IMR-90 (cell line): ENCODE measurements around the gene OSBPL9. TPM values are rescaled to one million over a fixed set of nuclear protein-coding genes. Genes with fewer than 3 reads are reported as not detected.

Experiments used
- ATAC-seq: fragments of 200-7000 bp; cut with Tn5 transposase; 2 replicates; pipeline ENCODE4 v1.9.1; 2020; ENCODE audit warnings: low read depth, mild to moderate bottlenecking, moderate library complexity
- BruUV-seq: library from RNA; stranded (reverse); fragments of 400-500 nt; replicated peaks from 2 replicates; lab custom pipeline; 2021; lab: Mats Ljungman, UMichigan
- CTCF ChIA-PET: fragments of 300-600 bp; formaldehyde crosslinking; extraction: SDS; loops from one replicate; lab custom pipeline; 2021; ENCODE audit warnings: antibody characterized with exemption; lab: Yijun Ruan, JAX
- POLR2A ChIA-PET: fragments of 300-600 bp; sonication (Branson Sonifier 250); formaldehyde crosslinking; loops from one replicate; lab custom pipeline; 2022; ENCODE audit warnings: antibody characterized with exemption; ENCODE audit not compliant: unreplicated experiment; lab: Charles Lee
- DNase-seq: peaks from one replicate; pipeline ENCODE4 v3.0.0; 2013
- H2AFZ ChIP-seq: replicated peaks from 2 replicates; pipeline ENCODE3; 2013; ENCODE audit warnings: low read length, mild to moderate bottlenecking; ENCODE audit not compliant: poor library complexity
- H2AK5ac ChIP-seq: 2 replicates; pipeline ENCODE4 v1.6.1; 2013; ENCODE audit warnings: low read depth, low read length, inconsistent platforms
- H2AK9ac ChIP-seq: replicated peaks from 2 replicates; pipeline ENCODE3; 2013; ENCODE audit warnings: mild to moderate bottlenecking, low read depth, low read length, moderate library complexity; ENCODE audit not compliant: poor library complexity
- H2BK120ac ChIP-seq: 2 replicates; pipeline ENCODE4 v1.6.1; 2013; ENCODE audit warnings: low read depth, low read length, inconsistent platforms
- H2BK15ac ChIP-seq: 3 replicates; pipeline ENCODE4 v1.6.1; 2013; ENCODE audit warnings: low read depth, low read length, inconsistent platforms
- H2BK20ac ChIP-seq: 2 replicates; pipeline ENCODE4 v1.6.1; 2013; ENCODE audit warnings: low read depth, mild to moderate bottlenecking, inconsistent platforms, low read length, moderate library complexity
- H2BK5ac ChIP-seq: 2 replicates; pipeline ENCODE4 v1.6.1; 2013; ENCODE audit warnings: mild to moderate bottlenecking, low read depth, low read length, inconsistent platforms; ENCODE audit not compliant: poor library complexity, severe bottlenecking
- H3K14ac ChIP-seq: replicated peaks from 2 replicates; pipeline ENCODE4 v1.6.1; 2013; ENCODE audit warnings: low read depth, low read length, inconsistent platforms
- H3K18ac ChIP-seq: 2 replicates; pipeline ENCODE4 v1.6.1; 2013; ENCODE audit warnings: low read depth, low read length, control low read depth
- H3K23ac ChIP-seq: 2 replicates; pipeline ENCODE4 v1.6.1; 2013; ENCODE audit warnings: low read depth, low read length, inconsistent platforms
- H3K27ac ChIP-seq: 2 replicates; pipeline ENCODE4 v1.5.1; 2013; ENCODE audit warnings: mild to moderate bottlenecking, control low read depth, low read length; ENCODE audit not compliant: insufficient read depth
- H3K27me3 ChIP-seq: 2 replicates; pipeline ENCODE4 v1.6.1; 2013; ENCODE audit warnings: low read length; ENCODE audit not compliant: control insufficient read depth, insufficient read depth
- H3K36me3 ChIP-seq: 2 replicates; pipeline ENCODE4 v1.6.1; 2013; ENCODE audit warnings: low read length, mixed read lengths; ENCODE audit not compliant: control insufficient read depth, insufficient read depth
- H3K4ac ChIP-seq: 2 replicates; pipeline ENCODE4 v1.6.1; 2013; ENCODE audit warnings: low read depth, low read length, inconsistent platforms
- H3K4me1 ChIP-seq: 2 replicates; pipeline ENCODE4 v1.6.1; 2013; ENCODE audit warnings: low read length, mixed read lengths; ENCODE audit not compliant: control insufficient read depth, insufficient read depth
- H3K4me2 ChIP-seq: 2 replicates; pipeline ENCODE4 v1.6.1; 2013; ENCODE audit warnings: low read depth, mild to moderate bottlenecking, control low read depth, low read length, moderate library complexity
- H3K4me3 ChIP-seq: 2 replicates; pipeline ENCODE4 v1.5.1; 2013; ENCODE audit warnings: low read depth, mild to moderate bottlenecking, control low read depth, low read length, moderate library complexity; ENCODE audit not compliant: insufficient read depth
- H3K56ac ChIP-seq: 2 replicates; pipeline ENCODE4 v1.6.1; 2013; ENCODE audit warnings: low read length, inconsistent platforms; ENCODE audit not compliant: insufficient read depth; ENCODE audit errors: extremely low read depth
- H3K79me1 ChIP-seq, 2 experiments: 2 replicates each; pipeline ENCODE4 v1.6.1; 2013; ENCODE audit warnings: low read length in 2 of 2, inconsistent platforms in 1 of 2, low read depth in 1 of 2
- H3K9ac ChIP-seq: 2 replicates; pipeline ENCODE4 v1.6.1; 2013; ENCODE audit warnings: low read depth, low read length, control low read depth
- H3K9me1 ChIP-seq: 2 replicates; pipeline ENCODE4 v1.6.1; 2013; ENCODE audit warnings: low read length, inconsistent platforms; ENCODE audit not compliant: insufficient read depth
- H3K9me3 ChIP-seq: 2 replicates; pipeline ENCODE4 v1.6.1; 2013; ENCODE audit warnings: low read length; ENCODE audit not compliant: control insufficient read depth, insufficient read depth
- H4K20me1 ChIP-seq: 2 replicates; pipeline ENCODE4 v1.6.1; 2013; ENCODE audit warnings: low read length, inconsistent platforms; ENCODE audit not compliant: insufficient read depth
- H4K5ac ChIP-seq: 2 replicates; pipeline ENCODE4 v1.6.1; 2013; ENCODE audit warnings: mild to moderate bottlenecking, low read depth, low read length, control low read depth
- H4K8ac ChIP-seq, 2 experiments: 2 replicates each; pipeline ENCODE4 v1.6.1; 2013; ENCODE audit warnings: low read depth in 2 of 2, low read length in 2 of 2, control low read depth in 1 of 2, inconsistent platforms in 1 of 2
- H4K91ac ChIP-seq: 2 replicates; pipeline ENCODE4 v1.6.1; 2013; ENCODE audit warnings: low read depth, low read length, inconsistent platforms; ENCODE audit not compliant: insufficient read depth
- BHLHE40 ChIP-seq: fragments of 150-350 bp; IDR thresholded peaks from 2 replicates; pipeline ENCODE4 v1.6.1; 2016; ENCODE audit warnings: mild to moderate bottlenecking, low read depth, low read length
- CEBPB ChIP-seq: IDR thresholded peaks from 2 replicates; pipeline ENCODE4 v1.6.1; 2012; ENCODE audit warnings: low read depth, low read length, improper control_type of control experiment
- CHD1 ChIP-seq: IDR thresholded peaks from 2 replicates; pipeline ENCODE4 v1.6.1; 2012; ENCODE audit warnings: low read depth, low read length, improper control_type of control experiment
- ELK1 ChIP-seq: fragments of 150-350 bp; IDR thresholded peaks from 2 replicates; pipeline ENCODE4 v1.6.1; 2016; ENCODE audit warnings: low read depth, mild to moderate bottlenecking, low read length, moderate library complexity, borderline replicate concordance
- FOS ChIP-seq: fragments of 150-350 bp; IDR thresholded peaks from 2 replicates; pipeline ENCODE4 v1.6.1; 2016; ENCODE audit warnings: low read depth, low read length
- MAFK ChIP-seq: IDR thresholded peaks from 2 replicates; pipeline ENCODE4 v1.6.1; 2012; ENCODE audit warnings: low read depth, low read length, improper control_type of control experiment
- MAZ ChIP-seq: IDR thresholded peaks from 2 replicates; pipeline ENCODE4 v1.6.1; 2012; ENCODE audit warnings: low read depth, mild to moderate bottlenecking, low read length, improper control_type of control experiment, moderate library complexity, borderline replicate concordance
- MXI1 ChIP-seq: IDR thresholded peaks from 2 replicates; pipeline ENCODE4 v1.6.1; 2012; ENCODE audit warnings: low read depth, mild to moderate bottlenecking, low read length, moderate library complexity, borderline replicate concordance
- NFE2L2 ChIP-seq: fragments of 150-350 bp; IDR thresholded peaks from 2 replicates; pipeline ENCODE4 v1.6.1; 2016; ENCODE audit warnings: low read depth, mild to moderate bottlenecking, low read length
- POLR2A ChIP-seq: IDR thresholded peaks from 2 replicates; pipeline ENCODE4 v1.6.1; 2012; ENCODE audit warnings: mild to moderate bottlenecking, low read depth, low read length
- RAD21 ChIP-seq: IDR thresholded peaks from 2 replicates; pipeline ENCODE4 v1.6.1; 2012; ENCODE audit warnings: low read length, improper control_type of control experiment
- RCOR1 ChIP-seq: IDR thresholded peaks from 2 replicates; pipeline ENCODE4 v1.6.1; 2012; ENCODE audit warnings: mild to moderate bottlenecking, low read length, improper control_type of control experiment; ENCODE audit not compliant: insufficient replicate concordance
- RFX5 ChIP-seq: IDR thresholded peaks from 2 replicates; pipeline ENCODE4 v1.8.0; 2012; ENCODE audit warnings: low read depth, mild to moderate bottlenecking, low read length, moderate library complexity
- SMC3 ChIP-seq: fragments of 150-350 bp; IDR thresholded peaks from 2 replicates; pipeline ENCODE4 v1.6.1; 2016; ENCODE audit warnings: low read depth, mild to moderate bottlenecking, antibody characterized with exemption, low read length, moderate library complexity
- dilution Hi-C: fragments of 300-500 bp; cut with HindIII; formaldehyde crosslinking; loops from one replicate; pipeline ENCODE4 v1.14.3; 2018; ENCODE audit warnings: low sequenced_read_pairs; ENCODE audit not compliant: unreplicated experiment
- in situ Hi-C: fragments of 300-500 bp; cut with MboI; formaldehyde crosslinking; loops from 3 replicates; pipeline ENCODE4 v1.14.3; 2019; ENCODE audit warnings: low sequenced_read_pairs, inconsistent platforms, mixed read lengths
- intact Hi-C: fragments of 100-400 bp; cut with micrococcal nuclease; formaldehyde crosslinking; loops from 2 replicates; pipeline ENCODE4 v1.10.0; 2022
- polyA plus RNA-seq, 3 experiments: library from polyadenylated mRNA; depleted of rRNA; stranded (reverse); fragments of >200 nt; gene quantifications; 2 replicates each; pipeline ENCODE4 v1.2.3, GENCODE V29; 2012; ENCODE audit warnings: low replicate concordance in 1 of 3
- total RNA-seq: library from RNA; depleted of rRNA; stranded (reverse); fragments of >200 nt; gene quantifications from 2 replicates; pipeline ENCODE4 v1.2.3, GENCODE V29; 2012
- TF ChIP-seq, protein P1 (sequence below): fragments of 150-350 bp; IDR thresholded peaks from 2 replicates; pipeline ENCODE4 v1.6.1; 2017; ENCODE audit warnings: mild to moderate bottlenecking, antibody characterized with exemption, low read length, low read depth
- TF ChIP-seq, protein P2 (sequence below): conservative IDR thresholded peaks from 2 replicates; pipeline ENCODE4 v1.5.1; 2012; ENCODE audit warnings: mild to moderate bottlenecking, low read depth, low read length, improper control_type of control experiment

The OSBPL9 gene
- total and polyA plus RNA-seq, 2 of the 4 experiments (the other 2 are of a cell fraction) = 51.4 to 127 TPM

DNA sequence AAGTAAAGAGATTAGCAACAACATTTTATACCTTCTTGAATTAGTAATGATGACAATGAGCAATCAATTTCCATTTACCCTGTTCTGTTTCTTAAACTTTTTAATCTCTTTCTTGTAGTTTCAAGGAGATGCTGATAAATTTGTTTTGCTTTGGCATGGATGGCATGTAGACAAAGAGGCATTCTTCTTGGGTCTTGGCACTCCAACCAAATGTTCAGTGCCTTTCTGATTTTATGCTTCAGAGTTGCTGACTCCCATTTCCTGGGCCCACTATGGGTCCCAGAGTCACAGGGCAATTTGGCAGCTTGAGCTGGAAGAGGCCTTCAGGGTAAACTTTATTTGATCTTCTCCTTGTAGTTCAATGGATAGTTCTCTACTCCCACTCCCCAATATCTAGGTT, 42.1 kb upstream of the OSBPL9 start:
- Histone ChIP-seq H2BK5ac (no peak overlapping the region), H3K4me3 (no peak overlapping the region), H2BK20ac (no peak overlapping the region), H2AK9ac (no peak overlapping the region), H2AK5ac (no peak overlapping the region), H3K9me1 (no peaks in the 10 kb centered on the region), H3K9ac (no peak overlapping the region), H3K9me3 (no peaks in the 10 kb centered on the region), H2AFZ (no peak overlapping the region), H3K79me1 (no peaks in the 10 kb centered on the region), H3K36me3 (no peaks in the 10 kb centered on the region), H4K91ac (no peak overlapping the region), H3K18ac (no peak overlapping the region), H4K8ac (no peak overlapping the region), H4K5ac (no peak overlapping the region), H3K4ac (no peak overlapping the region), H2BK120ac (no peak overlapping the region), H3K14ac (no peak overlapping the region), H3K23ac (no peak overlapping the region), H3K27me3 (no peaks in the 10 kb centered on the region), H2BK15ac (no peak overlapping the region), H4K20me1 (no peaks in the 10 kb centered on the region), H3K4me1 (peaks cover 3% of the 10 kb centered on the region), H3K56ac (no peak overlapping the region), H3K27ac (no peak overlapping the region), H3K4me2 (no peak overlapping the region)
- TF ChIP-seq CHD1 (no peak), MAZ (no peak), POLR2A (no peak), RCOR1 (no peak), RFX5 (no peak), SMC3 (no peak), CEBPB (no peak), NFE2L2 (no peak), RAD21 (no peak), MAFK (no peak), MXI1 (no peak), FOS (no peak), ELK1 (no peak), BHLHE40 (no peak)
- TF ChIP-seq, protein P1, sequence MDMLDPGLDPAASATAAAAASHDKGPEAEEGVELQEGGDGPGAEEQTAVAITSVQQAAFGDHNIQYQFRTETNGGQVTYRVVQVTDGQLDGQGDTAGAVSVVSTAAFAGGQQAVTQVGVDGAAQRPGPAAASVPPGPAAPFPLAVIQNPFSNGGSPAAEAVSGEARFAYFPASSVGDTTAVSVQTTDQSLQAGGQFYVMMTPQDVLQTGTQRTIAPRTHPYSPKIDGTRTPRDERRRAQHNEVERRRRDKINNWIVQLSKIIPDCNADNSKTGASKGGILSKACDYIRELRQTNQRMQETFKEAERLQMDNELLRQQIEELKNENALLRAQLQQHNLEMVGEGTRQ = no peak
- TF ChIP-seq, protein P2, sequence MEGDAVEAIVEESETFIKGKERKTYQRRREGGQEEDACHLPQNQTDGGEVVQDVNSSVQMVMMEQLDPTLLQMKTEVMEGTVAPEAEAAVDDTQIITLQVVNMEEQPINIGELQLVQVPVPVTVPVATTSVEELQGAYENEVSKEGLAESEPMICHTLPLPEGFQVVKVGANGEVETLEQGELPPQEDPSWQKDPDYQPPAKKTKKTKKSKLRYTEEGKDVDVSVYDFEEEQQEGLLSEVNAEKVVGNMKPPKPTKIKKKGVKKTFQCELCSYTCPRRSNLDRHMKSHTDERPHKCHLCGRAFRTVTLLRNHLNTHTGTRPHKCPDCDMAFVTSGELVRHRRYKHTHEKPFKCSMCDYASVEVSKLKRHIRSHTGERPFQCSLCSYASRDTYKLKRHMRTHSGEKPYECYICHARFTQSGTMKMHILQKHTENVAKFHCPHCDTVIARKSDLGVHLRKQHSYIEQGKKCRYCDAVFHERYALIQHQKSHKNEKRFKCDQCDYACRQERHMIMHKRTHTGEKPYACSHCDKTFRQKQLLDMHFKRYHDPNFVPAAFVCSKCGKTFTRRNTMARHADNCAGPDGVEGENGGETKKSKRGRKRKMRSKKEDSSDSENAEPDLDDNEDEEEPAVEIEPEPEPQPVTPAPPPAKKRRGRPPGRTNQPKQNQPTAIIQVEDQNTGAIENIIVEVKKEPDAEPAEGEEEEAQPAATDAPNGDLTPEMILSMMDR = no peak
- no peak for DNase-seq
- dilution Hi-C loops = no loop called here
- no peak for ATAC-seq
- POLR2A ChIA-PET = no interaction called here
- CTCF ChIA-PET = no interaction called here
- in situ Hi-C loops = no loop called here
- intact Hi-C loops = no loop called here
- BruUV-seq = no TSS peak
